Measurements from ENCODE around the gene RECQL5.

The RECQL5 gene

GRCh38 chr17:75635610-75636202, 31.2 kb downstream of the RECQL5 start:
- no peak for DNase-seq
- H3K23ac ChIP-seq (ENCODE audit: low read length in 2 of 2), result no peak overlapping the region
- no peak overlapping the region for H3K4ac ChIP-seq (ENCODE audit: low read depth in 1 of 2, low read length in 2 of 2)
- H4K91ac ChIP-seq (ENCODE audit: low read length), result no peak overlapping the region
- H3K9ac ChIP-seq (ENCODE audit: low read length), result no peak overlapping the region
- H2BK15ac ChIP-seq (ENCODE audit: low read depth, poor library complexity, severe bottlenecking), result no peak overlapping the region
- H2BK120ac ChIP-seq (ENCODE audit: low read depth, low read length), result no peak overlapping the region
- H3K4me3 ChIP-seq (ENCODE audit: insufficient read depth in 1 of 2, low read depth in 1 of 2, low read length in 2 of 2), result no peak overlapping the region
- H2AFZ ChIP-seq (ENCODE audit: low read depth, low read length), result no peak overlapping the region
- H4K8ac ChIP-seq (ENCODE audit: low read length), result no peak overlapping the region
- H3K4me1 ChIP-seq (ENCODE audit: control insufficient read depth, insufficient read depth, low read depth, low read length), result peaks cover 39% of the 10 kb centered on the region
- no peak overlapping the region for H3K14ac ChIP-seq (ENCODE audit: low read length in 2 of 2)
- no peak overlapping the region for H2BK5ac ChIP-seq (ENCODE audit: low read depth, low read length, poor library complexity, severe bottlenecking)
- H3K27ac ChIP-seq (ENCODE audit: low read length, poor library complexity, severe bottlenecking), result no peak overlapping the region
- peaks cover 0 to 45% of the 10 kb centered on the region in 2 experiments for H3K36me3 ChIP-seq (ENCODE audit: control insufficient read depth in 1 of 2, insufficient read depth in 2 of 2, low read depth in 1 of 2, low read length in 2 of 2)
- WGBS, result 91% methylated on average over 16 of the region's 16 CpGs
- H3K9me3 ChIP-seq (ENCODE audit: control insufficient read depth, low read length), result no peaks in the 10 kb centered on the region
- H3K27me3 ChIP-seq (ENCODE audit: control insufficient read depth in 1 of 2, insufficient read depth in 1 of 2, low read length in 2 of 2), result no peaks in the 10 kb centered on the region
- H2BK12ac ChIP-seq (ENCODE audit: low read length in 2 of 2), result peak overlapping the region in 1 of 2 experiments; percentile 6
- H3K18ac ChIP-seq (ENCODE audit: low read depth in 1 of 2, low read length in 2 of 2), result no peak overlapping the region
- no peak overlapping the region for H3K4me2 ChIP-seq (ENCODE audit: low read length, poor library complexity, severe bottlenecking)
- peaks cover 2% of the 10 kb centered on the region for H3K79me1 ChIP-seq (replicated peaks; ENCODE audit: low read length, poor library complexity, severe bottlenecking)
- peak overlapping the region; percentile 12 for H2AK5ac ChIP-seq (ENCODE audit: low read length, severe bottlenecking)

GRCh38 chr17:75634754-75635609, 32.0 kb downstream of the RECQL5 start:
- Histone ChIP-seq H3K18ac (ENCODE audit: low read depth in 1 of 2, low read length in 2 of 2) (no peak overlapping the region), H4K8ac (ENCODE audit: low read length) (no peak overlapping the region), H3K4me2 (ENCODE audit: low read length, poor library complexity, severe bottlenecking) (no peak overlapping the region), H2BK12ac (ENCODE audit: low read length in 2 of 2) (no peak overlapping the region), H2BK5ac (ENCODE audit: low read depth, low read length, poor library complexity, severe bottlenecking) (no peak overlapping the region), H3K36me3 (ENCODE audit: control insufficient read depth in 1 of 2, insufficient read depth in 2 of 2, low read depth in 1 of 2, low read length in 2 of 2) (peaks cover 4 to 45% of the 10 kb centered on the region in 2 experiments), H3K4me1 (ENCODE audit: control insufficient read depth, insufficient read depth, low read depth, low read length) (peaks cover 37% of the 10 kb centered on the region), H2AK5ac (ENCODE audit: low read length, severe bottlenecking) (peak overlapping the region; percentile 47), H3K23ac (ENCODE audit: low read length in 2 of 2) (no peak overlapping the region), H2AFZ (ENCODE audit: low read depth, low read length) (no peak overlapping the region), H3K79me1 (replicated peaks; ENCODE audit: low read length, poor library complexity, severe bottlenecking) (peaks cover 2% of the 10 kb centered on the region), H4K91ac (ENCODE audit: low read length) (no peak overlapping the region), H3K4me3 (ENCODE audit: insufficient read depth in 1 of 2, low read depth in 1 of 2, low read length in 2 of 2) (no peak overlapping the region), H3K9ac (ENCODE audit: low read length) (no peak overlapping the region), H2BK15ac (ENCODE audit: low read depth, poor library complexity, severe bottlenecking) (no peak overlapping the region), H3K27ac (ENCODE audit: low read length, poor library complexity, severe bottlenecking) (no peak overlapping the region), H3K9me3 (ENCODE audit: control insufficient read depth, low read length) (no peaks in the 10 kb centered on the region), H3K14ac (ENCODE audit: low read length in 2 of 2) (no peak overlapping the region), H3K27me3 (ENCODE audit: control insufficient read depth in 1 of 2, insufficient read depth in 1 of 2, low read length in 2 of 2) (no peaks in the 10 kb centered on the region), H3K4ac (ENCODE audit: low read depth in 1 of 2, low read length in 2 of 2) (no peak overlapping the region), H2BK120ac (ENCODE audit: low read depth, low read length) (no peak overlapping the region)
- DNase-seq, result no peak
- 91% methylated on average over 20 of the region's 20 CpGs for WGBS

DNA sequence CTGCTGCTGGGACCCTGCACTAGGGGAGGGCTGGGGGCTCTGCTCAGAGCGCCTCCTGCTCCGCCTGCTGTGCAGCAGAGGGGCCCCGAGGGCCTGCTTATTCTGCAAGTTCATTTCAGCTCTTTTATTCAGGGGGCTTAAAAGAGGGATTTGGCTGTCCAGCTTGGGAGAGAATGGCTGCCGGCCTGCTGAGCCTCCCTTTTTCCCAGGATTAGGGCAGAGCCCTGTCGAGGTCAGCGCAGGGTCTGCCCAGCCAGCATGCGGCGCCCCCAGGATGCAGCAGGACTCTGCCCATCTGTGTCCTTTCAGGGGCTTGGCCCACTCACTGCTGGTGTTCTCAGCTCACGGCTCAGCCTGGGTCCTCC, 32.6 kb downstream of the RECQL5 start:
- H2BK12ac ChIP-seq (ENCODE audit: low read length in 2 of 2), result peak overlapping the region in 1 of 2 experiments; percentile 23
- peaks cover 4 to 47% of the 10 kb centered on the region in 2 experiments for H3K36me3 ChIP-seq (ENCODE audit: control insufficient read depth in 1 of 2, insufficient read depth in 2 of 2, low read depth in 1 of 2, low read length in 2 of 2)
- DNase-seq, result no peak
- H3K23ac ChIP-seq (ENCODE audit: low read length in 2 of 2), result no peak overlapping the region
- H3K18ac ChIP-seq (ENCODE audit: low read depth in 1 of 2, low read length in 2 of 2), result peak overlapping the region in 1 of 2 experiments; percentile 49
- H2BK5ac ChIP-seq (ENCODE audit: low read depth, low read length, poor library complexity, severe bottlenecking), result no peak overlapping the region
- peak overlapping the region; percentile 47 for H2AK5ac ChIP-seq (ENCODE audit: low read length, severe bottlenecking)
- no peaks in the 10 kb centered on the region for H3K9me3 ChIP-seq (ENCODE audit: control insufficient read depth, low read length)
- peak overlapping the region in 1 of 2 experiments; percentile 55 for H3K14ac ChIP-seq (ENCODE audit: low read length in 2 of 2)
- H2AFZ ChIP-seq (ENCODE audit: low read depth, low read length), result no peak overlapping the region
- no peak overlapping the region for H3K4me2 ChIP-seq (ENCODE audit: low read length, poor library complexity, severe bottlenecking)
- no peak overlapping the region for H2BK15ac ChIP-seq (ENCODE audit: low read depth, poor library complexity, severe bottlenecking)
- no peaks in the 10 kb centered on the region for H3K27me3 ChIP-seq (ENCODE audit: control insufficient read depth in 1 of 2, insufficient read depth in 1 of 2, low read length in 2 of 2)
- no peak overlapping the region for H2BK120ac ChIP-seq (ENCODE audit: low read depth, low read length)
- peak overlapping the region; percentile 64 for H4K8ac ChIP-seq (ENCODE audit: low read length)
- H3K4me1 ChIP-seq (ENCODE audit: control insufficient read depth, insufficient read depth, low read depth, low read length), result peaks cover 37% of the 10 kb centered on the region
- H3K27ac ChIP-seq (ENCODE audit: low read length, poor library complexity, severe bottlenecking), result no peak overlapping the region
- H3K4ac ChIP-seq (ENCODE audit: low read depth in 1 of 2, low read length in 2 of 2), result no peak overlapping the region
- peak overlapping the region; percentile 37 for H3K9ac ChIP-seq (ENCODE audit: low read length)
- H3K4me3 ChIP-seq (ENCODE audit: insufficient read depth in 1 of 2, low read depth in 1 of 2, low read length in 2 of 2), result no peak overlapping the region
- WGBS, result 88% methylated on average over 9 of the region's 9 CpGs
- no peak overlapping the region for H4K91ac ChIP-seq (ENCODE audit: low read length)
- peaks cover 2% of the 10 kb centered on the region for H3K79me1 ChIP-seq (replicated peaks; ENCODE audit: low read length, poor library complexity, severe bottlenecking)
